Measurements from ENCODE around the gene ROGDI. TPM values are rescaled to one million over a fixed set of nuclear protein-coding genes. Genes with fewer than 3 reads are reported as not detected.

The ROGDI gene
- polyA plus RNA-seq, 1 of the 3 experiments (the other 2 are of a cell fraction), result 33.6 TPM

- Histone ChIP-seq H3K36me3 (replicated peaks in 1 of 2; ENCODE audit: control insufficient read depth in 1 of 2, insufficient read depth in 2 of 2, low read length in 1 of 2) (peaks cover 14 to 21% of the 10 kb centered on the region in 2 experiments), H3K4me1 (ENCODE audit: control insufficient read depth in 1 of 2, insufficient read depth in 2 of 2, low read depth in 1 of 2, low read length in 1 of 2) (peaks cover 0 to 18% of the 10 kb centered on the region in 2 experiments; a peak in 3 of 4 replicates), H3K9me2 (no peaks in the 10 kb centered on the region), H3K9ac (no peak overlapping the region), H3K4me3 (ENCODE audit: low read depth in 2 of 2, low read length in 1 of 2) (no peak overlapping the region), H2AFZ (ENCODE audit: low read depth) (no peak overlapping the region), H3K4me2 (no peak overlapping the region), H3K9me3 (no peaks in the 10 kb centered on the region), H3K27ac (ENCODE audit: low read depth in 2 of 2, low read length in 1 of 2) (no peak overlapping the region), H3K79me2 (ENCODE audit: insufficient read depth) (0 out of 2 replicates have a peak, but pooled peaks cover 7% of the 10 kb centered on the region), H3F3A (replicated peaks; ENCODE audit: insufficient read depth) (peaks cover 15% of the 10 kb centered on the region), H4K20me1 (ENCODE audit: insufficient read depth) (no peaks in the 10 kb centered on the region), H3K27me3 (ENCODE audit: insufficient read depth) (no peaks in the 10 kb centered on the region)
- POLR2A ChIA-PET, result no interaction called here
- no peak for TF ChIP-seq ZBTB33 (IDR thresholded peaks at IDR 0.05; ENCODE audit: borderline replicate concordance, low read depth)
- no peak for TF ChIP-seq EZH2phosphoT487 (IDR thresholded peaks at IDR 0.05; ENCODE audit: borderline replicate concordance, low read depth)
- TF ChIP-seq CHD2 (IDR thresholded peaks at IDR 0.05; ENCODE audit: low read length, partially characterized antibody), result no peak
- TF ChIP-seq POLR2AphosphoS5 (IDR thresholded peaks at IDR 0.05; ENCODE audit: low read depth, low read length), result no peak
- TF ChIP-seq USF2 (IDR thresholded peaks at IDR 0.05; ENCODE audit: borderline replicate concordance, low read depth, low read length), result no peak
- no peak for TF ChIP-seq FOXM1 (IDR thresholded peaks at IDR 0.05; ENCODE audit: low read depth)
- TF ChIP-seq EP300 (IDR thresholded peaks at IDR 0.05; ENCODE audit: borderline replicate concordance in 1 of 2, low read depth in 1 of 2, low read length in 1 of 2), result no peak
- WGBS (ENCODE audit: low lambda C conversion rate), result 88% methylated on average over 10 of the region's 11 CpGs
- DNase-seq, result no peak
- CTCF ChIA-PET, result no interaction called here
Observed at GRCh38 chr16:4805231-4805630, 2.8 kb upstream of the ROGDI start.

- H3K4me3 ChIP-seq (ENCODE audit: low read depth in 2 of 2, low read length in 1 of 2), result no peak overlapping the region
Observed at GRCh38 chr16:4803898-4804762, 1.7 kb upstream of the ROGDI start.

More at GRCh38 chr16:4803898-4804762, 1.7 kb upstream of the ROGDI start:
- CTCF ChIA-PET, result interaction anchor here (1.0 kb wide), 1 partner anchor 16 kb away, joined by 3 read pairs; the partner anchor contains the start of gene SEPTIN12
- Histone ChIP-seq H3F3A (replicated peaks; ENCODE audit: insufficient read depth) (peaks cover 15% of the 10 kb centered on the region), H3K36me3 (replicated peaks in 1 of 2; ENCODE audit: control insufficient read depth in 1 of 2, insufficient read depth in 2 of 2, low read length in 1 of 2) (peaks cover 14 to 24% of the 10 kb centered on the region in 2 experiments), H3K27ac (ENCODE audit: low read depth in 2 of 2, low read length in 1 of 2) (no peak overlapping the region), H2AFZ (ENCODE audit: low read depth) (no peak overlapping the region), H3K9me2 (no peaks in the 10 kb centered on the region), H3K27me3 (ENCODE audit: insufficient read depth) (no peaks in the 10 kb centered on the region), H3K4me2 (no peak overlapping the region), H3K4me1 (ENCODE audit: control insufficient read depth in 1 of 2, insufficient read depth in 2 of 2, low read depth in 1 of 2, low read length in 1 of 2) (peaks cover 0 to 18% of the 10 kb centered on the region in 2 experiments; a peak in 3 of 4 replicates), H3K79me2 (ENCODE audit: insufficient read depth) (0 out of 2 replicates have a peak, but pooled peaks cover 7% of the 10 kb centered on the region), H4K20me1 (ENCODE audit: insufficient read depth) (no peaks in the 10 kb centered on the region), H3K9ac (no peak overlapping the region), H3K9me3 (no peaks in the 10 kb centered on the region)
- WGBS (ENCODE audit: low lambda C conversion rate), result 95% methylated on average over 22 of the region's 26 CpGs
- DNase-seq, result no peak
- POLR2A ChIA-PET, result interaction anchor here (1.7 kb wide), 1 partner anchor 16 kb away, joined by 4 read pairs; the partner anchor contains the start of gene SEPTIN12
- TF ChIP-seq SIN3A (IDR thresholded peaks at IDR 0.05; ENCODE audit: borderline replicate concordance, low read depth, low read length), result no peak
- no peak for TF ChIP-seq USF2 (IDR thresholded peaks at IDR 0.05; ENCODE audit: borderline replicate concordance, low read depth, low read length)
- TF ChIP-seq FOXM1 (IDR thresholded peaks at IDR 0.05; ENCODE audit: low read depth), result no peak
- TF ChIP-seq NRF1 (IDR thresholded peaks at IDR 0.05; ENCODE audit: low read depth, low read length), result no peak
- TF ChIP-seq GATA2 (CRISPR knock-in tag; IDR thresholded peaks at IDR 0.05), result no peak
- no peak for TF ChIP-seq GABPA (IDR thresholded peaks at IDR 0.05; ENCODE audit: low read depth)
- no peak for TF ChIP-seq RCOR1 (IDR thresholded peaks at IDR 0.05; ENCODE audit: low read length)
- TF ChIP-seq ELF1 (IDR thresholded peaks at IDR 0.05), result no peak
- TF ChIP-seq MEF2A (IDR thresholded peaks at IDR 0.05; ENCODE audit: borderline replicate concordance, low read depth), result no peak
- TF ChIP-seq POLR2AphosphoS5 (IDR thresholded peaks at IDR 0.05; ENCODE audit: low read depth, low read length), result no peak
- no peak for TF ChIP-seq CTCF (IDR thresholded peaks at IDR 0.05)
- no peak for TF ChIP-seq TCF12 (IDR thresholded peaks at IDR 0.05)
- TF ChIP-seq TAF1 (IDR thresholded peaks at IDR 0.05; ENCODE audit: borderline replicate concordance, low read depth, low read length), result no peak
- TF ChIP-seq FOXJ3 (CRISPR knock-in tag; IDR thresholded peaks at IDR 0.05), result no peak
- TF ChIP-seq MXI1 (IDR thresholded peaks at IDR 0.05; ENCODE audit: low read depth, low read length), result no peak
